Measurements from ENCODE around the gene GRIN2A.

GRCh38 chr16:9965079-9965478 lies 217.1 kb downstream of the GRIN2A start:
- TF ChIP-seq NANOG (IDR thresholded peaks at IDR 0.05; ENCODE audit: insufficient read depth, low read depth, low read length, poor library complexity, severe bottlenecking) (no peak), CHD1 (IDR thresholded peaks at IDR 0.05; ENCODE audit: low read depth, low read length) (no peak), EZH2 (IDR thresholded peaks at IDR 0.05; ENCODE audit: low read depth, low read length, severe bottlenecking) (no peak), POLR2A (IDR thresholded peaks at IDR 0.05; ENCODE audit: control extremely low read depth in 1 of 2, low read depth in 2 of 2, low read length in 2 of 2) (no peak), BACH1 (IDR thresholded peaks at IDR 0.05; ENCODE audit: low read length) (no peak), POLR2AphosphoS5 (IDR thresholded peaks at IDR 0.05; ENCODE audit: low read depth, low read length) (no peak), RFX5 (IDR thresholded peaks at IDR 0.05; ENCODE audit: borderline replicate concordance, low read depth, low read length) (no peak)
- TF ChIP-seq, protein P1, sequence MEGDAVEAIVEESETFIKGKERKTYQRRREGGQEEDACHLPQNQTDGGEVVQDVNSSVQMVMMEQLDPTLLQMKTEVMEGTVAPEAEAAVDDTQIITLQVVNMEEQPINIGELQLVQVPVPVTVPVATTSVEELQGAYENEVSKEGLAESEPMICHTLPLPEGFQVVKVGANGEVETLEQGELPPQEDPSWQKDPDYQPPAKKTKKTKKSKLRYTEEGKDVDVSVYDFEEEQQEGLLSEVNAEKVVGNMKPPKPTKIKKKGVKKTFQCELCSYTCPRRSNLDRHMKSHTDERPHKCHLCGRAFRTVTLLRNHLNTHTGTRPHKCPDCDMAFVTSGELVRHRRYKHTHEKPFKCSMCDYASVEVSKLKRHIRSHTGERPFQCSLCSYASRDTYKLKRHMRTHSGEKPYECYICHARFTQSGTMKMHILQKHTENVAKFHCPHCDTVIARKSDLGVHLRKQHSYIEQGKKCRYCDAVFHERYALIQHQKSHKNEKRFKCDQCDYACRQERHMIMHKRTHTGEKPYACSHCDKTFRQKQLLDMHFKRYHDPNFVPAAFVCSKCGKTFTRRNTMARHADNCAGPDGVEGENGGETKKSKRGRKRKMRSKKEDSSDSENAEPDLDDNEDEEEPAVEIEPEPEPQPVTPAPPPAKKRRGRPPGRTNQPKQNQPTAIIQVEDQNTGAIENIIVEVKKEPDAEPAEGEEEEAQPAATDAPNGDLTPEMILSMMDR (IDR thresholded peaks at IDR 0.05; ENCODE audit: control extremely low read depth in 1 of 3, insufficient read depth in 1 of 3, low read depth in 1 of 3, low read length in 3 of 3): no peak
